Uterus (tissue), 4 donors: ENCODE data around the gene CNPY1. TPM values are rescaled to one million over a fixed set of nuclear protein-coding genes. Genes with fewer than 3 reads are reported as not detected.

Experiments
- DNase-seq, 2 donors: peaks; one replicate each; pipeline ENCODE4 v3.0.0-alpha.2; 2019 to 2020
- H3K27ac ChIP-seq, 2 donors: fragments of 200-600 bp; sonication (generic); 1 replicate in 1 of 2; 2 replicates in 1 of 2; pipeline ENCODE4 v1.5.1; 2016 to 2018
- H3K27me3 ChIP-seq, 2 donors: fragments of 200-600 bp; sonication (generic); one replicate each; pipeline ENCODE4 v1.5.1; 2018 to 2019; ENCODE audit warnings: control low read depth in 1 of 2
- H3K36me3 ChIP-seq, 2 donors: fragments of 200-600 bp; sonication (generic); one replicate each; pipeline ENCODE4 v1.5.1; 2019; ENCODE audit warnings: control low read depth in 1 of 2
- H3K4me1 ChIP-seq, 2 donors: fragments of 200-600 bp; sonication (generic); one replicate each; pipeline ENCODE4 v1.5.1; 2018 to 2019; ENCODE audit warnings: control low read depth in 1 of 2
- H3K4me3 ChIP-seq, 2 donors: fragments of 200-600 bp; sonication (generic); 1 replicate in 1 of 2; 2 replicates in 1 of 2; pipeline ENCODE4 v1.5.1; 2018 to 2019; ENCODE audit warnings: mild to moderate bottlenecking in 1 of 2
- H3K9me3 ChIP-seq, 2 donors: fragments of 200-600 bp; sonication (generic); one replicate each; pipeline ENCODE4 v1.5.1; 2019; ENCODE audit warnings: control low read depth in 1 of 2
- CTCF ChIP-seq, 4 experiments: fragments of 200-600 bp in 2 of 4; fragments of 450-650 bp in 2 of 4; sonication (generic) in 2 of 4; IDR thresholded peaks; one replicate each; pipeline ENCODE4 v1.5.1; 2016 to 2019; ENCODE audit warnings: antibody characterized with exemption in 4 of 4, mild to moderate bottlenecking in 2 of 4, moderate library complexity in 1 of 4
- POLR2A ChIP-seq, 2 donors: fragments of 450-650 bp; IDR thresholded peaks; one replicate each; pipeline ENCODE4 v1.6.1; 2016; ENCODE audit warnings: antibody characterized with exemption in 2 of 2, mild to moderate bottlenecking in 1 of 2, moderate library complexity in 1 of 2
- intact Hi-C: fragments of 100-400 bp; cut with DNase I; formaldehyde crosslinking; loops from one replicate; pipeline ENCODE4 v1.15.1; 2023; ENCODE audit warnings: low total_unique reads
- total RNA-seq, 4 donors: library from RNA; depleted of rRNA in 3 of 4; stranded (reverse); fragments of >200 nt in 3 of 4; gene quantifications; one replicate each; pipeline versions ENCODE4 v1.1.0 to v1.2.4, GENCODE V29; 2014 to 2023
- donor health status: DM: yes; HTN: yes; CAD: no.

The CNPY1 gene
- total RNA-seq, 4 donors from 2014 or later: not detected

- DNase-seq: no peak
- no peaks in the 10 kb centered on the region for H3K27me3 ChIP-seq
These were observed 44.1 kb upstream of the CNPY1 start for GRCh38 chr7:155590215-155591018.

DNA sequence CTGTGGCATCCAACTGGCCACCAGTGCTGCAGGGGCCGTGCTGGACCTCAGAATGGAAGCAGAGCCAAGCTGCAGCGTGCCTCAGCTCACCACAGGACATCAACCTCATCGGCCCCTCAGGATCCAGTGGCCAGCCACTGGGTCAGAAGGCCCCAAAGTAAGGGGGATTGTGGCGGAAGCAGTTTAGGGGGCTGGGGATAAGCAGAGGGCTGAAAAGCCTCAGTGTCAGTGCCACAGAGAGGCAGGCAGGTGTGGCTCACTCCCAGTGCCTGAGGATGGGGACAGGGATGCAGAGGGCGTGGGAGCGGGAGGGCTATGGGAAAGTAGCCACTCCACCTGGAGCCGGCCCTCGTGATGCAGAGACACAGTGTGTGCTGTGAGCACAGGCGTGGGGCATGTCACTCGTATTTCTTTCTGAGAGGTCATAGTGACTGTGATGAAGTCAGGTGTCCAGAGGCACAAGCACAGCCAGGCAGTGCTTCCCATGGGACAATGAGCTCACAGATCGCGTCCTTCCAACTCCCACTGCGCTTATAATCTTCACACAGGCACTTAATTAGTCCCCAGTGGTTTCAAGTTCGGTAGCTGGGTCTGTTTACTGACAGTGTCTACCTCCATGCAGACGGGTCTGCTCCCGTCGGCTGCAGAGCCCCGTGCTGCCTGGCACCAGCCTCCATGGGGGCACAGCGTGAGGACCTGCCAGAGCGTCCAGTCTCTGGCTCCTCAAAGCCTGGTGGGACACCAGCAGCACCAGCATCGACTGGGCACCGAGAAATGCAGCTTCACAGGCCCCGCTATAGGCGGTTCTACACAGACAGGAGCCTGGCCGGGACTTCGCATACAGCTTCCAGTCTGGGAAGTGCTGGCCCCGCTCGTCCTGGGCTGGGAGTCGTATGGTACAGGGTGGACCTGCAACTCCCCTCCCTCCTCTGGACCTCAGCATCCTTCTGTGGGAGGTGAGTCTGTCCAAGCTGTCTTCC, 42.9 kb upstream of the CNPY1 start:
- no peak for DNase-seq
- Histone ChIP-seq H3K36me3 (no peaks in the 10 kb centered on the region), H3K27ac (no peak overlapping the region), H3K9me3 (no peaks in the 10 kb centered on the region), H3K4me3 (no peak overlapping the region), H3K27me3 (no peaks in the 10 kb centered on the region), H3K4me1 (no peaks in the 10 kb centered on the region)
- TF ChIP-seq CTCF (IDR thresholded peaks at IDR 0.05): no peak
- no peak for TF ChIP-seq POLR2A (IDR thresholded peaks at IDR 0.05)
- intact Hi-C loops: no loop called here

More at GRCh38 chr7:155590215-155591018, 44.1 kb upstream of the CNPY1 start:
- Histone ChIP-seq H3K4me1 (no peaks in the 10 kb centered on the region), H3K36me3 (no peaks in the 10 kb centered on the region), H3K9me3 (no peaks in the 10 kb centered on the region), H3K27ac (no peak overlapping the region), H3K4me3 (no peak overlapping the region)
- intact Hi-C loops: loop anchor here (10.0 kb wide), 2 partner anchors 144 to 174 kb away; no protein-coding TSS in a partner anchor
- no peak for TF ChIP-seq CTCF (IDR thresholded peaks at IDR 0.05)

GRCh38 chr7:155588468-155588998, 42.2 kb upstream of the CNPY1 start:
- Histone ChIP-seq H3K4me3 (no peak overlapping the region), H3K9me3 (no peaks in the 10 kb centered on the region), H3K4me1 (no peaks in the 10 kb centered on the region), H3K27ac (no peak overlapping the region), H3K27me3 (no peaks in the 10 kb centered on the region), H3K36me3 (no peaks in the 10 kb centered on the region)
- intact Hi-C loops: no loop called here
- TF ChIP-seq POLR2A (IDR thresholded peaks at IDR 0.05) (no peak), CTCF (IDR thresholded peaks at IDR 0.05) (no peak)
- no peak for DNase-seq

DNA sequence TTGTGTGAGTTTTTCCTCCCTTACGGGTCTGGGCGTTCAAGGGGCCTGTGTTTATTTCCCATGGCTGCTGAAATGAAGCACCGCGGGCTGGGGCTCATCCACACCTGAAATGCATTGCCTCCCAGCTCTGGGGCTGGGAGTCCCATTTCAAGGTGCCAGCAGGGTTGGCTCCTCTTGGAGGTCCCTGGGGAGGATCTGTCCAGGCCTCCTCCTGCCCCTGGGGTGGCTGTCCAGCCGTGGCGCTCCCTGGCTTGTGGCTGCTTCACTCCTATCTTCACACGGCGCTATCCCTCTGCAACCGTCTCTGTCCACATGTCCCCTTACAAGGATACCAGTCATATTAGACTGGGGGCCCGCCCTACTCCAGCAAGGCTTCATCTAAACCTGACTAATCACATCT, 41.1 kb upstream of the CNPY1 start:
- H3K27ac ChIP-seq: no peak overlapping the region
- no peaks in the 10 kb centered on the region for H3K36me3 ChIP-seq
- no peaks in the 10 kb centered on the region for H3K27me3 ChIP-seq
- no peak overlapping the region for H3K4me3 ChIP-seq
- intact Hi-C loops: no loop called here
- no peak for DNase-seq
- TF ChIP-seq CTCF (IDR thresholded peaks at IDR 0.05): no peak
- TF ChIP-seq POLR2A (IDR thresholded peaks at IDR 0.05): no peak
- H3K4me1 ChIP-seq: no peaks in the 10 kb centered on the region
- no peaks in the 10 kb centered on the region for H3K9me3 ChIP-seq
